ENCODE measurements around the gene VASP. TPM values are rescaled to one million over a fixed set of nuclear protein-coding genes. Genes with fewer than 3 reads are reported as not detected.

VASP gene
- total and polyA plus RNA-seq, 7 donors, result 13.5 to 76.3 (median 22.7) TPM

DNA sequence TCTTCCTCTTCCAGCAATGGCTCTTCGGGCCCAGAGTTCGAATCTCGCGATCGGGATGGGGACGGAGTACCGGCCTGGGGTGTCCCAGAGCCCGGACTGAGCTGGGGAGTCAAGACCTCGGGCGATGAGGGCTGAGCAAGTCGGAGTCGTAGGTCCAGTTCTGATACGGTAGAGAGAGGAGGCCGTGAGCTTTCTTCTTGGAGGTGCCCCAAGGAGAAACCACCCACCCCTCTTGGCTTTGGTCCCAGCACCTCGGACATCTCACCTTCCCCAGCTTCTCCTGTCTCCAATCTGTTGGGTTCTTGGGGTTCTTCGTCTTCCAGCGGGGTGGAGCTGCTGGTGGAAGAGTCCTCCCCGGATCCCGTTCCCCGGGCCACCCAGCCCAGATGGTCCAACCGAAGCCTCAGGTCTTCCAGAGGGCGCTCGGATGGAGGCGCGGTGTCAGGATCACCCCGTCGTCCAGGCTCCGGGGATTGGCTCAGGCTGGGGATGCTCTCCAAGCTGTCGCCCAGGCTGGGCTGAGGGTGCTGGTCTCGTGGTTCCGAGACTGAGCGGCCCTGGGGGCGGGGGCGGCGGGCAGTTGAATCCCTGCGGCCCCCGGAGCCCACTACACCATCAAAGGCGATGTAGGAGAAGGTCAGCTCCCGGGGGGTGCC lies 12.9 kb upstream of the VASP start:
- peaks cover 0 to 22% (median 2%) of the 10 kb centered on the region in 3 donors for H3K27me3 ChIP-seq (ENCODE audit: insufficient read depth in 3 of 3, low read length in 2 of 3)
- peaks cover 24% of the 10 kb centered on the region for H3K4me1 ChIP-seq
- H3K27ac ChIP-seq, result no peak overlapping the region
- WGBS, 3 donors, result 93 to 95% (median 94%) methylated on average over 39 of the region's 39 CpGs
- intact Hi-C loops (cut with DNase I), result loop anchor here in 1 of 2 donors (10.0 kb wide), 1 partner anchor 170 kb away; the partner anchor contains the start of gene CKM
- H3K36me3 ChIP-seq (ENCODE audit: insufficient read depth in 1 of 2, low read depth in 1 of 2), result no peaks in the 10 kb centered on the region
- H3K4me3 ChIP-seq, result no peak overlapping the region
- DNase-seq (peak in 1 of 2 donors; percentile 56), ATAC-seq (no peak)
- TF ChIP-seq CTCF (IDR thresholded peaks at IDR 0.05), result no peak
- no peaks in the 10 kb centered on the region for H3K9me3 ChIP-seq

GRCh38 chr19:45495178-45495577 lies 12.1 kb upstream of the VASP start:
- DNase-seq (no peak), ATAC-seq (no peak)
- peak overlapping the region; percentile 79 for H3K4me3 ChIP-seq
- WGBS, 3 donors, result 82 to 86% (median 82%) methylated on average over 5 of the region's 5 CpGs
- peaks cover 0 to 30% (median 2%) of the 10 kb centered on the region in 3 donors for H3K27me3 ChIP-seq (ENCODE audit: insufficient read depth in 3 of 3, low read length in 2 of 3)
- intact Hi-C loops (cut with DNase I), result loop anchor here (5.0 to 10.0 kb wide), 2 partner anchors 168 to 170 kb away; partner anchors contain the start of gene CKM (in 1 of the 2)
- no peak for TF ChIP-seq CTCF (IDR thresholded peaks at IDR 0.05)
- no peaks in the 10 kb centered on the region for H3K9me3 ChIP-seq
- peaks cover 24% of the 10 kb centered on the region for H3K4me1 ChIP-seq
- no peak overlapping the region for H3K27ac ChIP-seq
- H3K36me3 ChIP-seq (ENCODE audit: insufficient read depth in 1 of 2, low read depth in 1 of 2), result no peaks in the 10 kb centered on the region

DNA sequence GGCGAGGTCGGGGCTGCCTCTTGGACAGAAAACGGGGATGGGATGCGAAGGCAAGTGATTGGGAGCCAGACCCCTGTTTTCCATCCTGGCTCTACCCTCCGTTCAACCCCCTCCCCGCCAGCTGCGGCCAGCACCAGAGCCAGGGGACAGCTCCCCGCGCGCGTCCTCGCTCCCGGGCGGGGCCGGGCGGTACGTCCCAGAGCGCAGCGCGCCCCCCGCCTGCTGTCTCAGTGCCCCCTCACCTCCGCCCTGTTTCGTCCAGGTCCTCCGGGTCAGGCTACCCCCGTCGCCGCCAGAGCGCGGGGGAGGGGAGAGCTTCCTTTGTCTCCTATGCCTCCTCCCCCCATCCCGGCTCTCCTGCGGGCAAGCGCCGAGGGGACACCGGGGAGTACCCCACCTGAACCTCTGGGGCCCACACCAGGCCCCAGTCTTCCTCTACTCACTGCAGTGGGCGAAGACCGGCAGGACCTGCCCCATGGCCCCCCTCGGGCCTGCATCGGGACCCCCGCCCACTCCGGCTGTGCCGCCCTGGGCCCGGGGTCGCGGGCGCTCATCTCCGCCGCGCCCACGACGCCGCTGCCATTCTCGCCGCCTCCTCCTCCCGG lies 10.8 kb upstream of the VASP start:
- H3K4me1 ChIP-seq, result peaks cover 21% of the 10 kb centered on the region
- no peak overlapping the region for H3K27ac ChIP-seq
- 0 to 1% (median 0%) methylated on average over 29 to 52 of the region's 54 CpGs for WGBS, 3 donors
- no peaks in the 10 kb centered on the region for H3K9me3 ChIP-seq
- ATAC-seq, result peak in 1 of 4 donors; percentile 9
- H3K27me3 ChIP-seq (ENCODE audit: insufficient read depth in 3 of 3, low read length in 2 of 3), result peaks cover 0 to 40% (median 2%) of the 10 kb centered on the region in 3 donors
- intact Hi-C loops (cut with DNase I), result loop anchor here (5.0 to 10.0 kb wide), 2 partner anchors 169 to 172 kb away; partner anchors contain the start of gene CKM (in 1 of the 2)
- peak; percentile 49 to 74 for DNase-seq
- no peak for TF ChIP-seq CTCF (IDR thresholded peaks at IDR 0.05)
- H3K36me3 ChIP-seq (ENCODE audit: insufficient read depth in 1 of 2, low read depth in 1 of 2), result no peaks in the 10 kb centered on the region
- peak overlapping the region; percentile 79 for H3K4me3 ChIP-seq

DNA sequence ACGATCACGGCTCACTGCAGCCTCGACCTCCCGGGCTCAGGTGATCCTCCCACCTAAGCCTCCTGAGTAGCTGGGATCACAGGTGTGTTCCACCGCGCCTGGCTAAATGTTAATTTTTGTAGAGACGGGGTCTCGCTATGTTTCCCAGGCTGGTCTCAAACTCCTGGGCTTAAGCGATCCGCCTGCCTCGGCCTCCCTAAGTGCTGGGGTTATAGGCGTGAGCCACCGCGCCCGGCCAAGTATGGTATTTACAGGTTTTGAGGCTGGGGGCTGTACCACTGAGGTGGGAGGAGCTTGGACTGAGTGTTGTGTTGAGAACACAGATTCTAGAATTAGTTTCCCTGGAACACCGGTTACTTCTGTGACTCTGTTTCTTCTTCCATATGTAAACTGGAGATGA lies 9.5 kb upstream of the VASP start:
- no peaks in the 10 kb centered on the region for H3K9me3 ChIP-seq
- ATAC-seq (no peak), DNase-seq (no peak)
- H3K4me1 ChIP-seq, result peaks cover 14% of the 10 kb centered on the region
- intact Hi-C loops (cut with DNase I), result loop anchor here (5.0 to 10.0 kb wide), 2 partner anchors 170 to 173 kb away; partner anchors contain the start of gene CKM (in 1 of the 2)
- no peaks in the 10 kb centered on the region for H3K36me3 ChIP-seq (ENCODE audit: insufficient read depth in 1 of 2, low read depth in 1 of 2)
- no peak overlapping the region for H3K27ac ChIP-seq
- peaks cover 0 to 43% (median 2%) of the 10 kb centered on the region in 3 donors for H3K27me3 ChIP-seq (ENCODE audit: insufficient read depth in 3 of 3, low read length in 2 of 3)
- no peak for TF ChIP-seq CTCF (IDR thresholded peaks at IDR 0.05)
- no peak overlapping the region for H3K4me3 ChIP-seq
- 23 to 29% (median 27%) methylated on average over 16 of the region's 16 CpGs for WGBS, 3 donors

Measured in psoas muscle (tissue), 8 donors.